HG02678 (cell line): ENCODE results near the gene RNF213.
"Not testable (repeated sequence)": the region's sequence is repeated elsewhere in the genome, so short reads cannot be mapped to it uniquely, and the experiment has no call there.

ENCODE experiments used
- ATAC-seq: cut with Tn5 transposase; IDR thresholded peaks from one replicate; pipeline ENCODE4 v1.9.1; 2021; ENCODE audit warnings: mild to moderate bottlenecking, moderate library complexity; ENCODE audit not compliant: unreplicated experiment

RNF213 gene

GRCh38 chr17:80410441-80411087 is 149.9 kb downstream of the RNF213 start:
- not testable (repeated sequence) for ATAC-seq

GRCh38 chr17:80413771-80414507 is 153.3 kb downstream of the RNF213 start:
- no peak for ATAC-seq

GRCh38 chr17:80414508-80414802 is 153.8 kb downstream of the RNF213 start:
- no peak for ATAC-seq

GRCh38 chr17:80414803-80415625 is 154.4 kb downstream of the RNF213 start, which contains the start of gene ENDOV:
TSS of gene ENDOV (plus strand) at chr17:80415167. CDS start at chr17:80415195, 28 bp downstream.
- peak; percentile 93 for ATAC-seq

- no peak for ATAC-seq
Measured at GRCh38 chr17:80415626-80416137, 155.0 kb downstream of the RNF213 start.

GRCh38 chr17:80416260-80416939 is 155.7 kb downstream of the RNF213 start:
- ATAC-seq = no peak

GRCh38 chr17:80416940-80417293 is 156.3 kb downstream of the RNF213 start:
- ATAC-seq = no peak

- no peak for ATAC-seq
Measured at GRCh38 chr17:80418589-80418988, 157.9 kb downstream of the RNF213 start.

GRCh38 chr17:80419255-80419654 is 158.6 kb downstream of the RNF213 start:
- ATAC-seq = no peak

- ATAC-seq = no peak
Measured at GRCh38 chr17:80421381-80422090, 160.9 kb downstream of the RNF213 start.

GRCh38 chr17:80422276-80422675 is 161.6 kb downstream of the RNF213 start:
- ATAC-seq = no peak

GRCh38 chr17:80422981-80423380 is 162.3 kb downstream of the RNF213 start:
- ATAC-seq = no peak

GRCh38 chr17:80423536-80424225 is 163.0 kb downstream of the RNF213 start:
- no peak for ATAC-seq

- ATAC-seq = no peak
Measured at GRCh38 chr17:80424261-80424660, 163.6 kb downstream of the RNF213 start.

GRCh38 chr17:80424878-80425765 is 164.5 kb downstream of the RNF213 start:
- no peak for ATAC-seq

GRCh38 chr17:80425835-80426426 is 165.3 kb downstream of the RNF213 start:
- ATAC-seq = no peak

GRCh38 chr17:80426671-80427326 is 166.1 kb downstream of the RNF213 start:
- ATAC-seq = peak; percentile 71
